GM19397 (cell line): ENCODE data around the gene OR3A2.
"Not testable (repeated sequence)": the region's sequence is repeated elsewhere in the genome, so short reads cannot be mapped to it uniquely, and the experiment has no call there.

ENCODE experiments used
- ATAC-seq: cut with Tn5 transposase; IDR thresholded peaks from one replicate; pipeline ENCODE4 v1.9.1; 2021; ENCODE audit warnings: mild to moderate bottlenecking, moderate library complexity; ENCODE audit not compliant: unreplicated experiment

The OR3A2 gene

GRCh38 chr17:3295632-3296031, 90.5 kb downstream of the OR3A2 start:
- no peak for ATAC-seq

- ATAC-seq = not testable (repeated sequence)
Measured at GRCh38 chr17:3293548-3293947, 92.6 kb downstream of the OR3A2 start.

- no peak for ATAC-seq
Measured at GRCh38 chr17:3282901-3283300, 103.2 kb downstream of the OR3A2 start.

- ATAC-seq = no peak
Measured at GRCh38 chr17:3276126-3276525, 110.0 kb downstream of the OR3A2 start.

GRCh38 chr17:3271072-3271848, 114.8 kb downstream of the OR3A2 start:
- ATAC-seq = no peak

GRCh38 chr17:3260600-3260999, 125.5 kb downstream of the OR3A2 start:
- ATAC-seq = no peak

GRCh38 chr17:3260163-3260562, 125.9 kb downstream of the OR3A2 start:
- ATAC-seq = no peak

GRCh38 chr17:3256575-3256974, 129.5 kb downstream of the OR3A2 start:
- no peak for ATAC-seq

GRCh38 chr17:3249013-3249412, 137.1 kb downstream of the OR3A2 start:
- ATAC-seq = not testable (repeated sequence)

- not testable (repeated sequence) for ATAC-seq
Measured at GRCh38 chr17:3244841-3245240, 141.3 kb downstream of the OR3A2 start.

GRCh38 chr17:3241044-3241443, 145.1 kb downstream of the OR3A2 start:
- ATAC-seq = not testable (repeated sequence)

- not testable (repeated sequence) for ATAC-seq
Measured at GRCh38 chr17:3238685-3239084, 147.4 kb downstream of the OR3A2 start.

GRCh38 chr17:3232300-3232699, 153.8 kb downstream of the OR3A2 start:
- ATAC-seq = not testable (repeated sequence)
